HCT116 (cell line): ENCODE results near the gene HOXB1. TPM values are rescaled to one million over a fixed set of nuclear protein-coding genes. Genes with fewer than 3 reads are reported as not detected.

ENCODE experiments used
- ATAC-seq: fragments of 200-7000 bp; cut with Tn5 transposase; 2 replicates; pipeline ENCODE4 v1.9.1; 2020; ENCODE audit warnings: mild to moderate bottlenecking, moderate library complexity
- BruUV-seq: library from RNA; stranded (reverse); fragments of 400-500 nt; replicated peaks from 2 replicates; lab custom pipeline; 2021; lab: Mats Ljungman, UMichigan
- CTCF ChIA-PET: fragments of 300-600 bp; sonication (Branson Sonifier 250); formaldehyde crosslinking; loops from one replicate; lab custom pipeline; 2021; ENCODE audit warnings: antibody characterized with exemption; lab: Charles Lee
- POLR2A ChIA-PET: fragments of 300-600, 350-600 bp; sonication (Branson Sonifier 250); formaldehyde crosslinking; loops from one replicate; lab custom pipeline; 2021; ENCODE audit warnings: antibody characterized with exemption; lab: Charles Lee
- RAD21 ChIA-PET, 2 experiments: fragments of 300-600 bp; sonication (Branson Sonifier 250); formaldehyde crosslinking; loops; one replicate each; lab custom pipeline; 2023; ENCODE audit warnings: low total read pairs in 2 of 2; ENCODE audit not compliant: uncharacterized antibody in 2 of 2, unreplicated experiment in 2 of 2, low non-redundant PET in 1 of 2; lab: Charles Lee
- DNase-seq: peaks from one replicate; pipeline ENCODE4 v3.0.0-alpha.2; 2010; ENCODE audit warnings: low read depth, low spot score
- H2AFZ ChIP-seq: fragments of 200-600 bp; shearing (Covaris generic), sonication (generic); 2 replicates; pipeline ENCODE4 v1.6.1; 2017; ENCODE audit warnings: low read depth, mixed run types, mixed read lengths, antibody characterized with exemption, low read length; ENCODE audit not compliant: poor library complexity, severe bottlenecking
- H3K27ac ChIP-seq: 2 replicates; pipeline ENCODE4 v1.5.1; 2012; ENCODE audit warnings: low read depth, low read length
- H3K27me3 ChIP-seq: fragments of 200-600 bp; sonication (generic); 2 replicates; pipeline ENCODE4 v1.6.1; 2016; ENCODE audit warnings: mixed run types, low read length, mixed read lengths; ENCODE audit not compliant: insufficient read depth
- H3K36me3 ChIP-seq, 2 experiments: fragments of 200-500 bp in 1 of 2; fragments of 200-600 bp in 1 of 2; sonication (Bioruptor generic) in 1 of 2; sonication (generic) in 1 of 2; 2 replicates each; pipeline versions ENCODE4 v1.5.1 to v1.6.1; 2014 to 2016; ENCODE audit warnings: low read length in 2 of 2, inconsistent platforms in 1 of 2, mixed read lengths in 1 of 2, mixed run types in 1 of 2; ENCODE audit not compliant: insufficient read depth in 2 of 2, control insufficient read depth in 1 of 2
- H3K4me1 ChIP-seq, 2 experiments: fragments of 200-600 bp in 1 of 2; sonication (generic) in 1 of 2; 2 replicates each; pipeline versions ENCODE4 v1.5.1 to v1.6.1; 2012 to 2017; ENCODE audit warnings: low read length in 2 of 2, inconsistent platforms in 1 of 2, mild to moderate bottlenecking in 1 of 2, mixed read lengths in 1 of 2, mixed run types in 1 of 2, moderate library complexity in 1 of 2; ENCODE audit not compliant: insufficient read depth in 2 of 2, control insufficient read depth in 1 of 2
- H3K4me2 ChIP-seq: fragments of 200-600 bp; sonication (generic); 2 replicates; pipeline ENCODE4 v1.6.1; 2017; ENCODE audit warnings: mixed run types, low read length, mixed read lengths
- H3K4me3 ChIP-seq, 2 experiments: fragments of 200-600 bp in 1 of 2; sonication (generic) in 1 of 2; replicated peaks in 1 of 2; 2 replicates each; pipeline ENCODE4 v1.5.1; 2011 to 2016; ENCODE audit warnings: low read length in 2 of 2, control low read depth in 1 of 2, low read depth in 1 of 2, mild to moderate bottlenecking in 1 of 2, mixed read lengths in 1 of 2, mixed run types in 1 of 2
- H3K79me2 ChIP-seq: fragments of 200-600 bp; sonication (generic); 2 replicates; pipeline ENCODE4 v1.6.1; 2017; ENCODE audit warnings: mild to moderate bottlenecking, mixed run types, low read length, moderate library complexity, mixed read lengths; ENCODE audit not compliant: insufficient read depth
- H3K9ac ChIP-seq: fragments of 200-600 bp; sonication (generic); 2 replicates; pipeline ENCODE4 v1.6.1; 2016; ENCODE audit warnings: low read length, mixed read lengths
- H3K9me2 ChIP-seq: fragments of 200-600 bp; sonication (generic), shearing (Covaris generic); 2 replicates; pipeline ENCODE4 v1.6.1; 2017; ENCODE audit warnings: mixed run types, mild to moderate bottlenecking, moderate library complexity; ENCODE audit not compliant: insufficient read depth
- H3K9me3 ChIP-seq, 2 experiments: fragments of 200-500 bp in 1 of 2; fragments of 200-600 bp in 1 of 2; sonication (Bioruptor generic) in 1 of 2; sonication (generic) in 1 of 2; 2 replicates each; pipeline ENCODE4 v1.6.1; 2014 to 2017; ENCODE audit warnings: low read length in 2 of 2, mixed read lengths in 2 of 2, inconsistent platforms in 1 of 2, low read depth in 1 of 2, mild to moderate bottlenecking in 1 of 2, mixed run types in 1 of 2, moderate library complexity in 1 of 2; ENCODE audit not compliant: control insufficient read depth in 1 of 2, insufficient read depth in 1 of 2
- H4K20me1 ChIP-seq: fragments of 200-600 bp; sonication (generic), shearing (Covaris generic); 2 replicates; pipeline ENCODE4 v1.6.1; 2017; ENCODE audit warnings: mixed run types, mild to moderate bottlenecking, moderate library complexity; ENCODE audit not compliant: insufficient read depth
- CBX3 ChIP-seq: IDR thresholded peaks from 2 replicates; pipeline ENCODE4 v1.6.1; 2012; ENCODE audit warnings: low read depth
- CEBPB ChIP-seq: IDR thresholded peaks from 2 replicates; pipeline ENCODE4 v1.6.1; 2012; ENCODE audit warnings: low read depth
- EGR1 ChIP-seq: IDR thresholded peaks from 2 replicates; pipeline ENCODE4 v1.6.1; 2012; ENCODE audit warnings: low read depth
- ELF1 ChIP-seq: IDR thresholded peaks from 2 replicates; pipeline ENCODE4 v1.6.1; 2012; ENCODE audit warnings: low read depth, borderline replicate concordance
- MAX ChIP-seq: IDR thresholded peaks from 2 replicates; pipeline ENCODE4 v1.6.1; 2012
- POLR2AphosphoS5 ChIP-seq: IDR thresholded peaks from 2 replicates; pipeline ENCODE4 v1.6.1; 2011; ENCODE audit warnings: mild to moderate bottlenecking, low read depth, low read length, moderate library complexity
- RAD21 ChIP-seq: IDR thresholded peaks from 2 replicates; pipeline ENCODE4 v1.6.1; 2012; ENCODE audit warnings: low read depth, mild to moderate bottlenecking
- SIN3A ChIP-seq: IDR thresholded peaks from 2 replicates; pipeline ENCODE4 v1.6.1; 2012; ENCODE audit warnings: low read depth
- TCF7L2 ChIP-seq: IDR thresholded peaks from 2 replicates; pipeline ENCODE4 v1.7.0; 2011; ENCODE audit warnings: borderline replicate concordance, inconsistent platforms; ENCODE audit not compliant: insufficient read depth, insufficient read length; ENCODE audit errors: extremely low read depth
- YY1 ChIP-seq: IDR thresholded peaks from 2 replicates; pipeline ENCODE4 v1.6.1; 2011; ENCODE audit warnings: low read length, low read depth, moderate library complexity, mild to moderate bottlenecking; ENCODE audit not compliant: insufficient replicate concordance; ENCODE audit errors: extremely low read depth
- ZFX ChIP-seq: fragments of 450-650 bp; IDR thresholded peaks from 2 replicates; pipeline ENCODE4 v1.6.1; 2017
- intact Hi-C: fragments of 100-400 bp; cut with micrococcal nuclease; formaldehyde crosslinking; loops from 2 replicates; pipeline ENCODE4 v1.10.0; 2022
- total RNA-seq: library from RNA; stranded (reverse); gene quantifications from one replicate; pipeline ENCODE4 v1.2.1, GENCODE V29; 2021; ENCODE audit not compliant: unreplicated experiment
- TF ChIP-seq, protein P1 (sequence below): IDR thresholded peaks from 2 replicates; pipeline ENCODE4 v1.6.1; 2011; ENCODE audit warnings: mild to moderate bottlenecking, low read length, moderate library complexity; ENCODE audit not compliant: insufficient replicate concordance; ENCODE audit errors: extremely low read depth

Gene HOXB1
- total RNA-seq, 1 experiment from 2014 or later, result not detected

DNA sequence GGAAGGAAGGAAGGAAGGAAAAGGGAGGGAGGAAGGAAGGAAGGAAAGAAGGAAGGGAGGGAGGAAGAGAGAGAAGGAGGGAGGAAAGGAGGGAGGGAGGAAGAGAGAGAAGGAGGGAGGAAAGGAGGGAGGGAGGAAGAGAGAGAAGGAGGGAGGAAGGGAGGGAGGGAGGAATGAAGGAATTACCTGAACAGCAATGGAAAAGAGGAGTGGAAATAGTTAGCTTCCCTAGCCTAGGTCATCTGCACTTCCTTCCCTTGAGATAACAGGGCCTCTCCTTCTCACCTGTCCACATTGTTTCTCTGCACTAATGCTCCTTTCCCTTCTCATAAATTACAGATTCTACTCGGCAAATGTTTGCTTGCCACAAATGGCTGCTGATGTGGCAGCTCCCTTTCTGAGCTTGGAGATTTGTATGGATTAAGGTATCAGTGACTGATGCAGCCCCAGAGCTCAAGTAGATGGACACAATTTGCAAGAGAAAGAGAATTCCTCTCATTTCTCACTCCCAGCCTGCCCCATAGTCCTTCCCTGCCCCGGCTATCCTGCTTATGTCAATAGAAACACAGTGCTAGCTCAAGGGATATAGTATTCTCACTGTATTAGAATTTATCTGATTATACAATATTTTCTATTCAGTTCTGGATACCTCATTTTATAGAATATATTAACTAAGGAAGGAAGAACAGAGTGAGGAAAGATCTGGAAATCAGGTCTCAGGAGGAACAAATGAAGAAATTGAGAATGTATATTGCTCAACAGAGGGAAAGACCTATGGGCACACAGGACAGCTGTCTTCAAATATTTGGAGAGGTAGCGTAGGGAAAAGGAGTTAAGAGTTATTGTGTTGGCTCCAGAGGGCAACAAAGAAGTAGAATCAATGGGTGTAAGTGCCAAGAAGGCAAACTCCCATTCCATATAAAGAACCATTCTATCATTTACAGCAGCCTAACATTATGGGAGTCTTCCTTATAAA lies 14.6 kb downstream of the HOXB1 start:
- CTCF ChIA-PET, result no interaction called here
- Histone ChIP-seq H3K27me3 (peaks cover 25% of the 10 kb centered on the region; the same call in 1 of the 2 replicates), H3K4me3 (no peak overlapping the region), H3K27ac (no peak overlapping the region), H3K9me2 (no peaks in the 10 kb centered on the region), H3K9me3 (no peaks in the 10 kb centered on the region), H3K36me3 (no peaks in the 10 kb centered on the region), H3K9ac (no peak overlapping the region), H3K4me1 (peaks cover 3 to 5% of the 10 kb centered on the region in 2 experiments; a peak in 2 of 4 replicates), H3K4me2 (no peak overlapping the region), H3K79me2 (no peaks in the 10 kb centered on the region), H2AFZ (no peak overlapping the region), H4K20me1 (no peaks in the 10 kb centered on the region)
- intact Hi-C loops, result no loop called here
- POLR2A ChIA-PET, result no interaction called here
- RAD21 ChIA-PET, result interaction anchor here in 1 of 2 experiments (0.7 kb wide), 1 partner anchor 17 kb away, joined by 3 read pairs; no protein-coding TSS in a partner anchor
- ATAC-seq, result no peak
- BruUV-seq, result no TSS peak
- DNase-seq, result no peak
- no peak for TF ChIP-seq SIN3A
- TF ChIP-seq, protein P1, sequence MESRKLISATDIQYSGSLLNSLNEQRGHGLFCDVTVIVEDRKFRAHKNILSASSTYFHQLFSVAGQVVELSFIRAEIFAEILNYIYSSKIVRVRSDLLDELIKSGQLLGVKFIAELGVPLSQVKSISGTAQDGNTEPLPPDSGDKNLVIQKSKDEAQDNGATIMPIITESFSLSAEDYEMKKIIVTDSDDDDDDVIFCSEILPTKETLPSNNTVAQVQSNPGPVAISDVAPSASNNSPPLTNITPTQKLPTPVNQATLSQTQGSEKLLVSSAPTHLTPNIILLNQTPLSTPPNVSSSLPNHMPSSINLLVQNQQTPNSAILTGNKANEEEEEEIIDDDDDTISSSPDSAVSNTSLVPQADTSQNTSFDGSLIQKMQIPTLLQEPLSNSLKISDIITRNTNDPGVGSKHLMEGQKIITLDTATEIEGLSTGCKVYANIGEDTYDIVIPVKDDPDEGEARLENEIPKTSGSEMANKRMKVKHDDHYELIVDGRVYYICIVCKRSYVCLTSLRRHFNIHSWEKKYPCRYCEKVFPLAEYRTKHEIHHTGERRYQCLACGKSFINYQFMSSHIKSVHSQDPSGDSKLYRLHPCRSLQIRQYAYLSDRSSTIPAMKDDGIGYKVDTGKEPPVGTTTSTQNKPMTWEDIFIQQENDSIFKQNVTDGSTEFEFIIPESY, result no peak
- no peak for TF ChIP-seq TCF7L2
- TF ChIP-seq ZFX, result no peak
- TF ChIP-seq ELF1, result no peak
- no peak for TF ChIP-seq RAD21
- TF ChIP-seq CBX3, result no peak
- no peak for TF ChIP-seq MAX
- no peak for TF ChIP-seq POLR2AphosphoS5
- TF ChIP-seq YY1, result no peak
- TF ChIP-seq EGR1, result no peak
- TF ChIP-seq CEBPB, result no peak
